Measurements from ENCODE around the gene MAP6.

DNA sequence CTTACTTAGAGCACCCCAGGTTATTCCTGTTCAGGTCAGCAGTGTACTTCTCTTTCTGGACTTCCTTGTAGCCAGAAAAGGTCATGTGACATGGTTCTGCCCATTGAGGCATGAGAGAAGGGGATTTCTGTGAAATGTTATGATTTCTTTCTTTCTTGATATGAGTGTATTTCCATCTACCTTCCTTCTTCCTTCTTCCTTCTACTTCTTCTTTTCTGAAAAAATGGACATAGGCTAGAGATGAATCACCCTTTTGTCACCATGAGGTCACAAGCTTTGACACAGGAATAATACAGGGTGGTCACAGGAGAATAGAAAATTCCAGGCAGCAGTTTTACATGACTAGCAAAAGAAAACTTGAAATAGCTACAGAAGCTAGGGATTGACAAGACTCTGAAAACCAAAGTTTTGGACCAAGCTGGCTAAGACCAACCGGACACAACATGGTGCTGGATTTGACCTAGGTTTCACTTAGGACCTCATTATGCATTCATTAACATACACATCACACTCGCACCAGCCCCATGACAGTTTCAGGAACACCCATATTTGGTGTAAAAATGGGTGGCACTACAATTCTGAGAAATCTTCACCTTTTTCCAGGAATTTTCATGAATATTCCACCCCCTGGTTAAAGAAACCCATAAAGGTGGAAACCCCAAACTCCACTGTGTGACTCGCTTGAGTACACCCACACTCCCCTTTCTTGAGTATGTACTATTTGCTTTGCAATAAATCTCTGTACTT lies 21.2 kb upstream of the MAP6 start:
- TF ChIP-seq, protein P1, sequence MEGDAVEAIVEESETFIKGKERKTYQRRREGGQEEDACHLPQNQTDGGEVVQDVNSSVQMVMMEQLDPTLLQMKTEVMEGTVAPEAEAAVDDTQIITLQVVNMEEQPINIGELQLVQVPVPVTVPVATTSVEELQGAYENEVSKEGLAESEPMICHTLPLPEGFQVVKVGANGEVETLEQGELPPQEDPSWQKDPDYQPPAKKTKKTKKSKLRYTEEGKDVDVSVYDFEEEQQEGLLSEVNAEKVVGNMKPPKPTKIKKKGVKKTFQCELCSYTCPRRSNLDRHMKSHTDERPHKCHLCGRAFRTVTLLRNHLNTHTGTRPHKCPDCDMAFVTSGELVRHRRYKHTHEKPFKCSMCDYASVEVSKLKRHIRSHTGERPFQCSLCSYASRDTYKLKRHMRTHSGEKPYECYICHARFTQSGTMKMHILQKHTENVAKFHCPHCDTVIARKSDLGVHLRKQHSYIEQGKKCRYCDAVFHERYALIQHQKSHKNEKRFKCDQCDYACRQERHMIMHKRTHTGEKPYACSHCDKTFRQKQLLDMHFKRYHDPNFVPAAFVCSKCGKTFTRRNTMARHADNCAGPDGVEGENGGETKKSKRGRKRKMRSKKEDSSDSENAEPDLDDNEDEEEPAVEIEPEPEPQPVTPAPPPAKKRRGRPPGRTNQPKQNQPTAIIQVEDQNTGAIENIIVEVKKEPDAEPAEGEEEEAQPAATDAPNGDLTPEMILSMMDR (IDR thresholded peaks at IDR 0.05; ENCODE audit: insufficient read depth, low read length, poor library complexity, severe bottlenecking), result no peak
- TF ChIP-seq EZH2phosphoT487 (conservative IDR thresholded peaks at IDR 0.05; ENCODE audit: low read length), result no peak

Measured in SU-DHL-6 (cell line).